GM12872 (cell line): Measurements from ENCODE around the gene CALCR.

Experiments used
- TF ChIP-seq, protein P1 (sequence below): IDR thresholded peaks from 3 replicates; pipeline ENCODE4 v1.5.1; 2011; ENCODE audit warnings: low read depth, mild to moderate bottlenecking, low read length, moderate library complexity; ENCODE audit not compliant: insufficient read depth

The CALCR gene

GRCh38 chr7:93453262-93453661 is 121.3 kb downstream of the CALCR start:
- TF ChIP-seq, protein P1, sequence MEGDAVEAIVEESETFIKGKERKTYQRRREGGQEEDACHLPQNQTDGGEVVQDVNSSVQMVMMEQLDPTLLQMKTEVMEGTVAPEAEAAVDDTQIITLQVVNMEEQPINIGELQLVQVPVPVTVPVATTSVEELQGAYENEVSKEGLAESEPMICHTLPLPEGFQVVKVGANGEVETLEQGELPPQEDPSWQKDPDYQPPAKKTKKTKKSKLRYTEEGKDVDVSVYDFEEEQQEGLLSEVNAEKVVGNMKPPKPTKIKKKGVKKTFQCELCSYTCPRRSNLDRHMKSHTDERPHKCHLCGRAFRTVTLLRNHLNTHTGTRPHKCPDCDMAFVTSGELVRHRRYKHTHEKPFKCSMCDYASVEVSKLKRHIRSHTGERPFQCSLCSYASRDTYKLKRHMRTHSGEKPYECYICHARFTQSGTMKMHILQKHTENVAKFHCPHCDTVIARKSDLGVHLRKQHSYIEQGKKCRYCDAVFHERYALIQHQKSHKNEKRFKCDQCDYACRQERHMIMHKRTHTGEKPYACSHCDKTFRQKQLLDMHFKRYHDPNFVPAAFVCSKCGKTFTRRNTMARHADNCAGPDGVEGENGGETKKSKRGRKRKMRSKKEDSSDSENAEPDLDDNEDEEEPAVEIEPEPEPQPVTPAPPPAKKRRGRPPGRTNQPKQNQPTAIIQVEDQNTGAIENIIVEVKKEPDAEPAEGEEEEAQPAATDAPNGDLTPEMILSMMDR = no peak

GRCh38 chr7:93448176-93448575 is 126.3 kb downstream of the CALCR start:
- TF ChIP-seq, protein P1 = no peak

DNA sequence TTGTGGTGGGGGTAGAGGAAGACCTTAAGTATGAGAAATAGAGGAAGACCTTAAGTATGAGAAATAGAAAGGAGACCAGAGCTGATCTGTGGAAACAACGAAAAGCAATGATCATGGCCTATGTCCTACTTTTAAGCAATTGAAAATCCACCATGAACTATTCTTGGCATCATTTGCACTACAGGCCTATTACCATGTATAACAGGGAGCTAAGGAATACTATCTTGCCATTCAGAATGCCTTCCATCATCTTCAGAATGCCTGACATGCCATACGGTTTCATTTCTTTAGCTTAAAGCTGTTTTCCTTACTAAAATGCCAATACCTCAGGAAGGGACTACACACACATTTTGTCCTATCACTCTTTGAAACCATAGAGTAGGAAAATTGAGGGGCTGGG is 127.0 kb downstream of the CALCR start:
- TF ChIP-seq, protein P1 = no peak

DNA sequence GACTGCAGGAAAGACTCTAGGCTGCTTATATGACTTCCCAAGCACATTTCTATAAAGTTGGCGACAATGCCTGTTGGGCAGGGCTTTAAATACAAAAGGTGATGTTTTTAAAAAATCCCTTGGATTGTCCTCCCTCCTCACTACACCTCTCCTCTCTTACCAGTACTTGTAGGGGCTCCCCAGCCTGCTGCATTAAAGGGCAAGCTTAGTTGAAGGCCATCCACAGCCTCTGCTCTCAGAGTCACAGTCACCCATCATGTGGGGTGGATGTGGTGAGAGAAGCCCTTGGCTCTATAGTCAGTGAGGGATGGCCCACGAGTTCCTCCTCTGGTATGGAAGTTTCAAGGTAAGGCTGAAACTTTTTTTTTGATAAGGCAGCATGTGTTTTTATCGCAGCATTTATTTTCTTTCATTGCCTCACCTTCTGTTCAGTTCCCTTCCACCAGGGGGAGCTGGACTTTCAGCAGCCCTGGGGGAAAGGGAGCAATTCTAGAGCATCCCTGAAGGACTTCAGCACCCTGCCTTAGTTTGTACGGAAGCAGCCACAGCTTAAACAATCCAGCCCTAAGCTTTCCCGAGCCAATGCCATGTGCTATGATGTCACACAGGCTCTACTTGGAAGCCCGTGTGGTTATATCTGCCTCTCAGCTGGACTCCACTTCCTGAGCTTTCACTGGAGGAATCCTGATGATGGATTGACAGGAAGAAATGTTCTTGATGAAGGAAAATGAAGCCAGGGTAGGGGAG is 131.9 kb downstream of the CALCR start:
- TF ChIP-seq, protein P1 = peak; percentile 88

DNA sequence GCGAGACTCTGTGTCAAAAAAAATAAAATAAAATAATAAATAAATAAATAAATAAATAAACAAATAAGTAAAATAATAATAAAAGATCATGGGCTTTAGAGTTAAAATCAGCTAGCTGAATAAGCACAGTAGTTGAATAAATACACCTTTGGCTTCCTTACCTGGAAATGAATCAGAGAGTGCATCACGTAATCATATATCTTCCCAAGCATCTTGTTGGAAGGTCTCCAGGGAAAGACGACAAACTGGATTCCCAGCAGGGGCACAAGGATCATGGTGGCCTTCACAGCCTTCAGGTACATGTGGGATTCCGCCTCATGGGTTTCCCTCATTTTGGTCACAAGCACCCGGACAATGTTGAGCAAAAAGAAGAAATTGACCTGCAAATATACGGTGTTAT is 138.7 kb downstream of the CALCR start:
- TF ChIP-seq, protein P1 = no peak

DNA sequence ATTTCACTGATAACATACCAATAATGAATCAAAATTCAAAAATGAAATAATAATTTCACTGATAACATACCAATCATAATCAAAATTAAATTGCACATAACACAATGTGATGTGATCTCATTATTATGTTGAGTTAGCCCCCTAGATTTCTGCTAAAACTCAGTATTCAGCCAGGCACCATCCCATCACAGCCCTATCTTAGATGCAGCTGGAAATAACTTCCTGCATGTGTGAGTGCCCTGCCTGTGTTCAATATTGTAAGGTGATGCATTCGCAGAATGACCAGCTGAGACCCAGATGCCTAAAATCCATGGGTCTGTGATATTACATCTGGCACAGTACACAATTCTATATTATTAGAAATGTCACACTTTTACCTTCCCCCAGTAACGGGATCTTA is 142.4 kb downstream of the CALCR start:
- TF ChIP-seq, protein P1 = no peak

DNA sequence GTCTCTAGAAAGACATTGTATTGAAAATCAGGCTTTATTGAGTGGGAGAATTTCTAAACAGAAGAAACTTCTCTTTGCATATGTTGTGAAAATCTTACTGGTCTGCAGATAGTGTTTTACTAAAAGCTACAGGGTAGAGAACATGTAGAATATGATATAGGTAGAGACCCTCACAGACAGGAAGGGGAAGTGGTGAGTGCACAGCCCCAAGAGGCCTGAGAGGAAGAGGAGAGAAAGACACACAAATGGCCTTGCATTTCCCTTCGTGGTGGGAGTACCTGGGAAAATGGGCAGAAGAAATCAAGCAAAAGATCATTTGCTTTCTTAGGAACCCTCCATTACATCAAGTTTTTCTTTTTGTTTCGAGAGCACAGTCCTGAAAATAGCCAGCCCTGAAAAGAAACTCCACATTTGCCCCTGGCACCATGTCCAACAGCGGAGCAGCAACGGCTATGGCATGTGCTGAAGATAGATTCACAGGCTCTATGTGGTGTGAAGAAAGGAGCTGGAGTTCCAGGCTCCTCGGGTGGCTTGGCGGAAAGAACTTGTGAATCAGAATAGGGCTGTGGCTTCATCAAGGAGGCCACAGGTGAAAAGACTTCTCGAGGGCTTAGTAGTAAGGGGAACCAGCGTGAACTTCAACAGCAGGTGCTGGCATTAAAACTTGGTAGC is 143.5 kb downstream of the CALCR start:
- TF ChIP-seq, protein P1 = no peak
